Skeletal muscle tissue (tissue), 4 donors: ENCODE data around the gene RGS7. TPM values are rescaled to one million over a fixed set of nuclear protein-coding genes. Genes with fewer than 3 reads are reported as not detected.
"Not testable (repeated sequence)": the region's sequence is repeated elsewhere in the genome, so short reads cannot be mapped to it uniquely, and the experiment has no call there.

ENCODE experiments used
- H3K27ac ChIP-seq: one replicate; pipeline ENCODE4 v1.7.0; 2013; ENCODE audit warnings: mild to moderate bottlenecking, low read depth, low read length, inconsistent platforms
- H3K27me3 ChIP-seq, 3 donors: one replicate each; pipeline ENCODE4 v1.7.0; 2013; ENCODE audit warnings: low read length in 3 of 3; ENCODE audit not compliant: control insufficient read depth in 3 of 3, insufficient read depth in 3 of 3
- H3K36me3 ChIP-seq, 3 donors: one replicate each; pipeline ENCODE4 v1.7.0; 2013; ENCODE audit warnings: low read length in 3 of 3; ENCODE audit not compliant: control insufficient read depth in 3 of 3, insufficient read depth in 3 of 3
- H3K4me1 ChIP-seq, 3 donors: one replicate each; pipeline ENCODE4 v1.7.0; 2013; ENCODE audit warnings: low read length in 3 of 3, mild to moderate bottlenecking in 3 of 3; ENCODE audit not compliant: control insufficient read depth in 3 of 3, insufficient read depth in 3 of 3
- H3K4me3 ChIP-seq, 3 donors: one replicate each; pipeline ENCODE4 v1.7.0; 2013; ENCODE audit warnings: low read length in 3 of 3
- H3K9ac ChIP-seq, 3 donors: one replicate each; pipeline ENCODE4 v1.7.0; 2013; ENCODE audit warnings: low read length in 3 of 3, mild to moderate bottlenecking in 3 of 3, moderate library complexity in 2 of 3, low read depth in 1 of 3
- H3K9me3 ChIP-seq, 3 donors: one replicate each; pipeline ENCODE4 v1.7.0; 2013; ENCODE audit warnings: low read length in 3 of 3; ENCODE audit not compliant: control insufficient read depth in 3 of 3
- total RNA-seq: library from RNA; depleted of rRNA; stranded (reverse); fragments of >200 nt; gene quantifications from one replicate; pipeline ENCODE4 v1.2.3, GENCODE V29; 2014
- donor health status: Osteomylitis.

RGS7 gene
- total RNA-seq, 1 donor from 2014 or later, result not detected

GRCh38 chr1:241253471-241253870 is 103.5 kb downstream of the RGS7 start:
- H3K27me3 ChIP-seq, result no peaks in the 10 kb centered on the region

GRCh38 chr1:241250465-241250864 is 106.5 kb downstream of the RGS7 start:
- Histone ChIP-seq H3K27ac (no peak overlapping the region), H3K36me3 (no peaks in the 10 kb centered on the region), H3K9me3 (no peaks in the 10 kb centered on the region), H3K4me1 (no peaks in the 10 kb centered on the region), H3K4me3 (no peak overlapping the region), H3K27me3 (no peaks in the 10 kb centered on the region), H3K9ac (no peak overlapping the region)

More at GRCh38 chr1:241253471-241253870, 103.5 kb downstream of the RGS7 start:
- no peak overlapping the region for H3K4me3 ChIP-seq
- no peak overlapping the region for H3K9ac ChIP-seq
- no peaks in the 10 kb centered on the region for H3K4me1 ChIP-seq
- H3K36me3 ChIP-seq, result no peaks in the 10 kb centered on the region
- H3K27ac ChIP-seq, result no peak overlapping the region
- no peaks in the 10 kb centered on the region for H3K9me3 ChIP-seq

- H3K4me1 ChIP-seq, result no peaks in the 10 kb centered on the region
- no peaks in the 10 kb centered on the region for H3K27me3 ChIP-seq
- H3K4me3 ChIP-seq, result no peak overlapping the region
- H3K9me3 ChIP-seq, result no peaks in the 10 kb centered on the region
- no peak overlapping the region for H3K9ac ChIP-seq
- no peaks in the 10 kb centered on the region for H3K36me3 ChIP-seq
- no peak overlapping the region for H3K27ac ChIP-seq
Observed at GRCh38 chr1:241240069-241240468, 116.9 kb downstream of the RGS7 start.

GRCh38 chr1:241237873-241238272 is 119.1 kb downstream of the RGS7 start:
- H3K9me3 ChIP-seq, result peaks cover 0 to 2% (median 2%) of the 10 kb centered on the region in 3 donors
- no peaks in the 10 kb centered on the region for H3K27me3 ChIP-seq
- no peak overlapping the region for H3K4me3 ChIP-seq
- H3K4me1 ChIP-seq, result no peaks in the 10 kb centered on the region
- no peak overlapping the region for H3K9ac ChIP-seq
- H3K36me3 ChIP-seq, result no peaks in the 10 kb centered on the region
- H3K27ac ChIP-seq, result no peak overlapping the region

- H3K27me3 ChIP-seq, result no peaks in the 10 kb centered on the region
Observed at GRCh38 chr1:241235256-241235897, 121.6 kb downstream of the RGS7 start.

GRCh38 chr1:241229711-241230110 is 127.3 kb downstream of the RGS7 start:
- Histone ChIP-seq H3K4me3 (no peak overlapping the region), H3K27ac (no peak overlapping the region), H3K4me1 (no peaks in the 10 kb centered on the region), H3K36me3 (no peaks in the 10 kb centered on the region), H3K9ac (no peak overlapping the region), H3K9me3 (peaks cover 2% of the 10 kb centered on the region in 3 donors), H3K27me3 (no peaks in the 10 kb centered on the region)

More at GRCh38 chr1:241235256-241235897, 121.6 kb downstream of the RGS7 start:
- H3K27ac ChIP-seq, result no peak overlapping the region
- H3K4me1 ChIP-seq, result no peaks in the 10 kb centered on the region
- no peak overlapping the region for H3K9ac ChIP-seq
- no peak overlapping the region for H3K4me3 ChIP-seq
- no peaks in the 10 kb centered on the region for H3K36me3 ChIP-seq
- peaks cover 2% of the 10 kb centered on the region in 3 donors for H3K9me3 ChIP-seq

GRCh38 chr1:241229216-241229615 is 127.8 kb downstream of the RGS7 start:
- Histone ChIP-seq H3K27ac (no peak overlapping the region), H3K9me3 (peaks cover 2% of the 10 kb centered on the region in 3 donors), H3K9ac (no peak overlapping the region), H3K4me3 (no peak overlapping the region), H3K4me1 (no peaks in the 10 kb centered on the region), H3K36me3 (no peaks in the 10 kb centered on the region), H3K27me3 (no peaks in the 10 kb centered on the region)

- no peak overlapping the region for H3K27ac ChIP-seq
- H3K9me3 ChIP-seq, result peaks cover 0 to 2% (median 2%) of the 10 kb centered on the region in 3 donors
- no peaks in the 10 kb centered on the region for H3K4me1 ChIP-seq
- no peak overlapping the region for H3K9ac ChIP-seq
- H3K36me3 ChIP-seq, result no peaks in the 10 kb centered on the region
- H3K4me3 ChIP-seq, result no peak overlapping the region
- H3K27me3 ChIP-seq, result no peaks in the 10 kb centered on the region
Observed at GRCh38 chr1:241228339-241228738, 128.7 kb downstream of the RGS7 start.

- no peaks in the 10 kb centered on the region for H3K36me3 ChIP-seq
- H3K27me3 ChIP-seq, result no peaks in the 10 kb centered on the region
Observed at GRCh38 chr1:241225741-241226140, 131.3 kb downstream of the RGS7 start.

GRCh38 chr1:241224189-241224588 is 132.8 kb downstream of the RGS7 start:
- H3K27ac ChIP-seq, H3K36me3 ChIP-seq, H3K9ac ChIP-seq, H3K4me1 ChIP-seq, H3K27me3 ChIP-seq, H3K9me3 ChIP-seq, H3K4me3 ChIP-seq: not testable (repeated sequence)

More at GRCh38 chr1:241225741-241226140, 131.3 kb downstream of the RGS7 start:
- H3K4me1 ChIP-seq, result no peaks in the 10 kb centered on the region
- H3K27ac ChIP-seq, result no peak overlapping the region
- no peak overlapping the region for H3K4me3 ChIP-seq
- H3K9me3 ChIP-seq, result peaks cover 0 to 2% (median 0%) of the 10 kb centered on the region in 3 donors
- H3K9ac ChIP-seq, result no peak overlapping the region
